Ovary (tissue), 3 donors: Measurements from ENCODE around the gene COLGALT1.

Source experiments
- EP300 ChIP-seq: sonication (generic); formaldehyde crosslinking; IDR thresholded peaks from one replicate; pipeline ENCODE4 v1.6.1; 2017; ENCODE audit warnings: antibody characterized with exemption
- TF ChIP-seq, protein P1 (sequence below), 3 donors: fragments of 450-650 bp in 2 of 3; fragments of 200-600 bp in 1 of 3; IDR thresholded peaks; one replicate each; pipeline versions ENCODE4 v1.5.1 to v1.8.0; 2016 to 2022; ENCODE audit warnings: antibody characterized with exemption in 3 of 3, mild to moderate bottlenecking in 1 of 3
- donor health status: DM: no; HTN: no; CAD: no.

GRCh38 chr19:17532557-17532956, 22.9 kb upstream of the COLGALT1 start:
- TF ChIP-seq, protein P1, sequence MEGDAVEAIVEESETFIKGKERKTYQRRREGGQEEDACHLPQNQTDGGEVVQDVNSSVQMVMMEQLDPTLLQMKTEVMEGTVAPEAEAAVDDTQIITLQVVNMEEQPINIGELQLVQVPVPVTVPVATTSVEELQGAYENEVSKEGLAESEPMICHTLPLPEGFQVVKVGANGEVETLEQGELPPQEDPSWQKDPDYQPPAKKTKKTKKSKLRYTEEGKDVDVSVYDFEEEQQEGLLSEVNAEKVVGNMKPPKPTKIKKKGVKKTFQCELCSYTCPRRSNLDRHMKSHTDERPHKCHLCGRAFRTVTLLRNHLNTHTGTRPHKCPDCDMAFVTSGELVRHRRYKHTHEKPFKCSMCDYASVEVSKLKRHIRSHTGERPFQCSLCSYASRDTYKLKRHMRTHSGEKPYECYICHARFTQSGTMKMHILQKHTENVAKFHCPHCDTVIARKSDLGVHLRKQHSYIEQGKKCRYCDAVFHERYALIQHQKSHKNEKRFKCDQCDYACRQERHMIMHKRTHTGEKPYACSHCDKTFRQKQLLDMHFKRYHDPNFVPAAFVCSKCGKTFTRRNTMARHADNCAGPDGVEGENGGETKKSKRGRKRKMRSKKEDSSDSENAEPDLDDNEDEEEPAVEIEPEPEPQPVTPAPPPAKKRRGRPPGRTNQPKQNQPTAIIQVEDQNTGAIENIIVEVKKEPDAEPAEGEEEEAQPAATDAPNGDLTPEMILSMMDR (IDR thresholded peaks at IDR 0.05), result no peak
- no peak for TF ChIP-seq EP300
